ENCODE data around the gene BANP. TPM values are rescaled to one million over a fixed set of nuclear protein-coding genes. Genes with fewer than 3 reads are reported as not detected.

Gene BANP
- total RNA-seq, 1 experiment from 2014 or later: 22.6 TPM

DNA sequence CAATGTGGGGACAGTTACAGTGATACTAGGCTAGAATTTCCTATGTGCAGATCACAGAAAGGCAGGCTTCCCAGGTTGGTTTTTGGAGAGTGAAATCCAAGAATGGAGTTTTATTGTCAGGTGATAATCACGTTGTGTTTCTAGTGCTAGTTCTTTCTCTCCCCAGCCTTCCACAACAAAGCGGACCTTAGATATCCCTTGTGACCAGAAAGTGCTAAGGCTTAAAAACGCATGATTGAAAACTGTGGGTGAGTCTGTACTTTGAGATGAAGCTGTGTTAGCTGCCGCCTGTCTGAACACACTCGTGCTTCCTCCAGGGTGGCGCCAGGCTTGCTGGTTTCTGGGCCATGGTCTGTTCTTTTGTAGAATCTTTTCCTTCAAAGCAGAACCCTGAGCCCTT lies 52.1 kb downstream of the BANP start:
- H3K27me3 ChIP-seq (ENCODE audit: control insufficient read depth, insufficient read depth, low read length): no peaks in the 10 kb centered on the region
- H3K4me1 ChIP-seq (ENCODE audit: control insufficient read depth, insufficient read depth, low read length): no peaks in the 10 kb centered on the region
- CTCF ChIA-PET: no interaction called here
- no peaks in the 10 kb centered on the region for H3K9me3 ChIP-seq (ENCODE audit: control insufficient read depth, insufficient read depth, low read depth, low read length)
- no peak overlapping the region for H3K27ac ChIP-seq (ENCODE audit: low read length)
- ATAC-seq: no peak
- H3K4me3 ChIP-seq (ENCODE audit: low read depth in 2 of 2, low read length in 2 of 2): no peak overlapping the region
- DNase-seq (ENCODE audit: low read depth, low spot score): no peak
- POLR2A ChIA-PET: no interaction called here
- TF ChIP-seq TCF7L2 (IDR thresholded peaks at IDR 0.05; ENCODE audit: low read depth, low read length) (no peak), POLR2AphosphoS5 (IDR thresholded peaks at IDR 0.05; ENCODE audit: low read depth, low read length) (no peak), SIN3A (IDR thresholded peaks at IDR 0.05; ENCODE audit: borderline replicate concordance, insufficient read depth, low read depth, low read length) (no peak)
- TF ChIP-seq, protein P1, sequence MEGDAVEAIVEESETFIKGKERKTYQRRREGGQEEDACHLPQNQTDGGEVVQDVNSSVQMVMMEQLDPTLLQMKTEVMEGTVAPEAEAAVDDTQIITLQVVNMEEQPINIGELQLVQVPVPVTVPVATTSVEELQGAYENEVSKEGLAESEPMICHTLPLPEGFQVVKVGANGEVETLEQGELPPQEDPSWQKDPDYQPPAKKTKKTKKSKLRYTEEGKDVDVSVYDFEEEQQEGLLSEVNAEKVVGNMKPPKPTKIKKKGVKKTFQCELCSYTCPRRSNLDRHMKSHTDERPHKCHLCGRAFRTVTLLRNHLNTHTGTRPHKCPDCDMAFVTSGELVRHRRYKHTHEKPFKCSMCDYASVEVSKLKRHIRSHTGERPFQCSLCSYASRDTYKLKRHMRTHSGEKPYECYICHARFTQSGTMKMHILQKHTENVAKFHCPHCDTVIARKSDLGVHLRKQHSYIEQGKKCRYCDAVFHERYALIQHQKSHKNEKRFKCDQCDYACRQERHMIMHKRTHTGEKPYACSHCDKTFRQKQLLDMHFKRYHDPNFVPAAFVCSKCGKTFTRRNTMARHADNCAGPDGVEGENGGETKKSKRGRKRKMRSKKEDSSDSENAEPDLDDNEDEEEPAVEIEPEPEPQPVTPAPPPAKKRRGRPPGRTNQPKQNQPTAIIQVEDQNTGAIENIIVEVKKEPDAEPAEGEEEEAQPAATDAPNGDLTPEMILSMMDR (IDR thresholded peaks at IDR 0.05): no peak
- TF ChIP-seq, protein P2, sequence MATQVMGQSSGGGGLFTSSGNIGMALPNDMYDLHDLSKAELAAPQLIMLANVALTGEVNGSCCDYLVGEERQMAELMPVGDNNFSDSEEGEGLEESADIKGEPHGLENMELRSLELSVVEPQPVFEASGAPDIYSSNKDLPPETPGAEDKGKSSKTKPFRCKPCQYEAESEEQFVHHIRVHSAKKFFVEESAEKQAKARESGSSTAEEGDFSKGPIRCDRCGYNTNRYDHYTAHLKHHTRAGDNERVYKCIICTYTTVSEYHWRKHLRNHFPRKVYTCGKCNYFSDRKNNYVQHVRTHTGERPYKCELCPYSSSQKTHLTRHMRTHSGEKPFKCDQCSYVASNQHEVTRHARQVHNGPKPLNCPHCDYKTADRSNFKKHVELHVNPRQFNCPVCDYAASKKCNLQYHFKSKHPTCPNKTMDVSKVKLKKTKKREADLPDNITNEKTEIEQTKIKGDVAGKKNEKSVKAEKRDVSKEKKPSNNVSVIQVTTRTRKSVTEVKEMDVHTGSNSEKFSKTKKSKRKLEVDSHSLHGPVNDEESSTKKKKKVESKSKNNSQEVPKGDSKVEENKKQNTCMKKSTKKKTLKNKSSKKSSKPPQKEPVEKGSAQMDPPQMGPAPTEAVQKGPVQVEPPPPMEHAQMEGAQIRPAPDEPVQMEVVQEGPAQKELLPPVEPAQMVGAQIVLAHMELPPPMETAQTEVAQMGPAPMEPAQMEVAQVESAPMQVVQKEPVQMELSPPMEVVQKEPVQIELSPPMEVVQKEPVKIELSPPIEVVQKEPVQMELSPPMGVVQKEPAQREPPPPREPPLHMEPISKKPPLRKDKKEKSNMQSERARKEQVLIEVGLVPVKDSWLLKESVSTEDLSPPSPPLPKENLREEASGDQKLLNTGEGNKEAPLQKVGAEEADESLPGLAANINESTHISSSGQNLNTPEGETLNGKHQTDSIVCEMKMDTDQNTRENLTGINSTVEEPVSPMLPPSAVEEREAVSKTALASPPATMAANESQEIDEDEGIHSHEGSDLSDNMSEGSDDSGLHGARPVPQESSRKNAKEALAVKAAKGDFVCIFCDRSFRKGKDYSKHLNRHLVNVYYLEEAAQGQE (IDR thresholded peaks at IDR 0.05; ENCODE audit: insufficient read depth in 1 of 2, low read depth in 2 of 2, low read length in 1 of 2): no peak
- BruUV-seq (replicated peaks): no TSS peak
- intact Hi-C loops (cut with micrococcal nuclease; ENCODE audit: unreplicated experiment): no loop called here
- H3K36me3 ChIP-seq (ENCODE audit: control insufficient read depth, insufficient read depth, low read length): no peaks in the 10 kb centered on the region; the same call in 1 of the 2 replicates
- in situ Hi-C loops (cut with HindIII; ENCODE audit: low pct_unique_long_range_greater_than_20kb, low sequenced_read_pairs): no loop called here

DNA sequence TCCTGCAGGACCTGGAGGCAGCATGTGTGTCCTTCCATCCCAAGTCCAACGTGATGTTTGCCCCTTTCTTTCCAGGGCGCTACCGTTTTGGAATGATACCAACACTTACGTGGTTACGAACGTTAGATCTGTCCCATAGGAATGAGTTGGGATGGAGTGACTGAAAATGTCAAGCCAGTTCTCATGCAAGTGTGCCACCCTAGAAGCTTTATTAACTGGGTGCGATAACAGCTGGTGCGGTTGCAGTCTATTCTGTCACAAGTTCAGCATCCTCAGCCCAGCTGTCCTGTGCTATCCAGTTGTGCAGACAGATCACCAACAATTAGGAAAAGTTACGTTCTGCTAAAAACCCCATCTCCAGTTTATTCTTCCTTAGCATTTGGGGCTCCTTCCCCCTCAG lies 52.5 kb downstream of the BANP start:
- in situ Hi-C loops (cut with HindIII; ENCODE audit: low pct_unique_long_range_greater_than_20kb, low sequenced_read_pairs) (no loop called here), intact Hi-C loops (cut with micrococcal nuclease; ENCODE audit: unreplicated experiment) (no loop called here)
- no peaks in the 10 kb centered on the region; the same call in 1 of the 2 replicates for H3K36me3 ChIP-seq (ENCODE audit: control insufficient read depth, insufficient read depth, low read length)
- no peaks in the 10 kb centered on the region for H3K27me3 ChIP-seq (ENCODE audit: control insufficient read depth, insufficient read depth, low read length)
- H3K27ac ChIP-seq (ENCODE audit: low read length): no peak overlapping the region
- ChIA-PET CTCF (no interaction called here), POLR2A (no interaction called here)
- ATAC-seq (no peak), DNase-seq (ENCODE audit: low read depth, low spot score) (no peak)
- no peaks in the 10 kb centered on the region for H3K4me1 ChIP-seq (ENCODE audit: control insufficient read depth, insufficient read depth, low read length)
- TF ChIP-seq, protein P2 (IDR thresholded peaks at IDR 0.05; ENCODE audit: insufficient read depth in 1 of 2, low read depth in 2 of 2, low read length in 1 of 2): no peak
- TF ChIP-seq SIN3A (IDR thresholded peaks at IDR 0.05; ENCODE audit: borderline replicate concordance, insufficient read depth, low read depth, low read length) (no peak), POLR2AphosphoS5 (IDR thresholded peaks at IDR 0.05; ENCODE audit: low read depth, low read length) (no peak), TCF7L2 (IDR thresholded peaks at IDR 0.05; ENCODE audit: low read depth, low read length) (no peak)
- TF ChIP-seq, protein P1 (IDR thresholded peaks at IDR 0.05): no peak
- no TSS peak for BruUV-seq (replicated peaks)
- no peak overlapping the region for H3K4me3 ChIP-seq (ENCODE audit: low read depth in 2 of 2, low read length in 2 of 2)
- H3K9me3 ChIP-seq (ENCODE audit: control insufficient read depth, insufficient read depth, low read depth, low read length): no peaks in the 10 kb centered on the region
